HEK293 (cell line): ENCODE data around the gene RPL31.

ENCODE experiments used
- CTCF ChIA-PET: fragments of 350-600 bp; formaldehyde crosslinking; extraction: SDS; loops from one replicate; lab custom pipeline; 2021; ENCODE audit warnings: antibody characterized with exemption; lab: Yijun Ruan, JAX
- POLR2A ChIA-PET: fragments of 300-600 bp; formaldehyde crosslinking; extraction: SDS; loops from one replicate; lab custom pipeline; 2020; ENCODE audit warnings: antibody characterized with exemption, inconsistent platforms; lab: Yijun Ruan, JAX
- H3K27ac ChIP-seq: fragments of 200-500 bp; sonication (Bioruptor generic); 2 replicates; pipeline ENCODE4 v1.5.1; 2014; ENCODE audit warnings: low read depth, low read length, control low read depth, inconsistent platforms; ENCODE audit errors: extremely low read depth
- H3K36me3 ChIP-seq, 2 experiments: fragments of 200-500 bp in 1 of 2; sonication (Bioruptor generic) in 1 of 2; 1 replicate in 1 of 2; 2 replicates in 1 of 2; pipeline ENCODE4 v1.5.1; 2014 to 2017; ENCODE audit warnings: inconsistent platforms in 2 of 2, low read length in 2 of 2; ENCODE audit not compliant: control insufficient read depth in 2 of 2, insufficient read depth in 1 of 2
- H3K4me1 ChIP-seq: fragments of 200-500 bp; sonication (Bioruptor generic); 2 replicates; pipeline ENCODE4 v1.5.1; 2014; ENCODE audit warnings: mild to moderate bottlenecking, low read length, inconsistent platforms; ENCODE audit not compliant: control insufficient read depth, insufficient read depth
- H3K4me3 ChIP-seq: 2 replicates; pipeline ENCODE4 v1.5.1; 2011; ENCODE audit warnings: low read depth, mild to moderate bottlenecking, control low read depth, low read length, moderate library complexity
- H3K9me3 ChIP-seq: fragments of 200-500 bp; sonication (Bioruptor generic); 2 replicates; pipeline ENCODE4 v1.5.1; 2014; ENCODE audit warnings: low read depth, low read length, inconsistent platforms; ENCODE audit not compliant: control insufficient read depth, insufficient read depth
- GLIS1 ChIP-seq: fragments of 450-650 bp; formaldehyde crosslinking; IDR thresholded peaks from 2 replicates; pipeline ENCODE4 v1.5.1; 2016; ENCODE audit warnings: missing biosample characterization, missing genetic modification characterization
- PRDM2 ChIP-seq: fragments of 450-650 bp; formaldehyde crosslinking; IDR thresholded peaks from 2 replicates; pipeline ENCODE4 v1.5.1; 2016; ENCODE audit warnings: missing biosample characterization, missing genetic modification characterization, borderline replicate concordance
- SCRT2 ChIP-seq: fragments of 450-650 bp; formaldehyde crosslinking; IDR thresholded peaks from 2 replicates; pipeline ENCODE4 v1.5.1; 2016; ENCODE audit warnings: missing biosample characterization, missing genetic modification characterization
- SETDB1 ChIP-seq: IDR thresholded peaks from one replicate; pipeline ENCODE4 v1.6.1; 2017; ENCODE audit warnings: mild to moderate bottlenecking, low read length, moderate library complexity, mixed read lengths; ENCODE audit not compliant: insufficient read length
- ZIC2 ChIP-seq: fragments of 450-650 bp; formaldehyde crosslinking; IDR thresholded peaks from 2 replicates; pipeline ENCODE4 v1.5.1; 2016; ENCODE audit warnings: missing biosample characterization, missing genetic modification characterization
- ZNF133 ChIP-seq: fragments of 450-650 bp; formaldehyde crosslinking; IDR thresholded peaks from 2 replicates; pipeline ENCODE4 v1.5.1; 2016; ENCODE audit warnings: missing biosample characterization, missing genetic modification characterization
- ZNF16 ChIP-seq: fragments of 450-650 bp; formaldehyde crosslinking; IDR thresholded peaks from 2 replicates; pipeline ENCODE4 v1.5.1; 2016; ENCODE audit warnings: low read depth, missing biosample characterization, missing genetic modification characterization
- ZNF311 ChIP-seq: fragments of 450-650 bp; formaldehyde crosslinking; IDR thresholded peaks from 2 replicates; pipeline ENCODE4 v1.5.1; 2017; ENCODE audit warnings: missing biosample characterization, missing genetic modification characterization, borderline replicate concordance
- ZNF398 ChIP-seq: fragments of 450-650 bp; formaldehyde crosslinking; IDR thresholded peaks from 2 replicates; pipeline ENCODE4 v1.5.1; 2017; ENCODE audit warnings: missing biosample characterization, missing genetic modification characterization
- ZNF426 ChIP-seq: fragments of 450-650 bp; formaldehyde crosslinking; IDR thresholded peaks from 2 replicates; pipeline ENCODE4 v1.5.1; 2017; ENCODE audit warnings: missing biosample characterization, missing genetic modification characterization, mild to moderate bottlenecking, inconsistent platforms, moderate library complexity
- ZNF473 ChIP-seq: fragments of 450-650 bp; formaldehyde crosslinking; IDR thresholded peaks from 2 replicates; pipeline ENCODE4 v1.5.1; 2017; ENCODE audit warnings: missing biosample characterization, missing genetic modification characterization
- ZNF513 ChIP-seq: fragments of 450-650 bp; IDR thresholded peaks from 2 replicates; pipeline ENCODE4 v1.5.1; 2018; ENCODE audit warnings: missing biosample characterization, missing genetic modification characterization
- ZNF521 ChIP-seq: fragments of 450-650 bp; formaldehyde crosslinking; IDR thresholded peaks from 2 replicates; pipeline ENCODE4 v1.5.1; 2017; ENCODE audit warnings: missing biosample characterization, mild to moderate bottlenecking, missing genetic modification characterization
- ZNF530 ChIP-seq: fragments of 450-650 bp; formaldehyde crosslinking; IDR thresholded peaks from 2 replicates; pipeline ENCODE4 v1.5.1; 2016; ENCODE audit warnings: low read depth, missing biosample characterization, missing genetic modification characterization
- ZNF600 ChIP-seq: fragments of 450-650 bp; formaldehyde crosslinking; IDR thresholded peaks from 2 replicates; pipeline ENCODE4 v1.5.1; 2016; ENCODE audit warnings: missing biosample characterization, missing genetic modification characterization
- ZNF768 ChIP-seq: fragments of 450-650 bp; formaldehyde crosslinking; IDR thresholded peaks from 2 replicates; pipeline ENCODE4 v1.5.1; 2018; ENCODE audit warnings: missing biosample characterization, mild to moderate bottlenecking, missing genetic modification characterization
- TF ChIP-seq, protein P1 (sequence below): fragments of 450-650 bp; formaldehyde crosslinking; conservative IDR thresholded peaks from 2 replicates; pipeline ENCODE4 v1.5.1; 2016; ENCODE audit warnings: low read depth, missing biosample characterization, missing genetic modification characterization
- TF ChIP-seq, protein P2 (sequence below): fragments of 450-650 bp; formaldehyde crosslinking; IDR thresholded peaks from 2 replicates; pipeline ENCODE4 v1.5.1; 2017; ENCODE audit warnings: missing biosample characterization, missing genetic modification characterization
- TF ChIP-seq, protein P3 (sequence below): fragments of 450-650 bp; formaldehyde crosslinking; IDR thresholded peaks from 2 replicates; pipeline ENCODE4 v1.5.1; 2016; ENCODE audit warnings: missing biosample characterization, missing genetic modification characterization

The RPL31 gene

GRCh38 chr2:101001691-101002561 lies at the start of gene RPL31 (continued):
- TF ChIP-seq, protein P1, sequence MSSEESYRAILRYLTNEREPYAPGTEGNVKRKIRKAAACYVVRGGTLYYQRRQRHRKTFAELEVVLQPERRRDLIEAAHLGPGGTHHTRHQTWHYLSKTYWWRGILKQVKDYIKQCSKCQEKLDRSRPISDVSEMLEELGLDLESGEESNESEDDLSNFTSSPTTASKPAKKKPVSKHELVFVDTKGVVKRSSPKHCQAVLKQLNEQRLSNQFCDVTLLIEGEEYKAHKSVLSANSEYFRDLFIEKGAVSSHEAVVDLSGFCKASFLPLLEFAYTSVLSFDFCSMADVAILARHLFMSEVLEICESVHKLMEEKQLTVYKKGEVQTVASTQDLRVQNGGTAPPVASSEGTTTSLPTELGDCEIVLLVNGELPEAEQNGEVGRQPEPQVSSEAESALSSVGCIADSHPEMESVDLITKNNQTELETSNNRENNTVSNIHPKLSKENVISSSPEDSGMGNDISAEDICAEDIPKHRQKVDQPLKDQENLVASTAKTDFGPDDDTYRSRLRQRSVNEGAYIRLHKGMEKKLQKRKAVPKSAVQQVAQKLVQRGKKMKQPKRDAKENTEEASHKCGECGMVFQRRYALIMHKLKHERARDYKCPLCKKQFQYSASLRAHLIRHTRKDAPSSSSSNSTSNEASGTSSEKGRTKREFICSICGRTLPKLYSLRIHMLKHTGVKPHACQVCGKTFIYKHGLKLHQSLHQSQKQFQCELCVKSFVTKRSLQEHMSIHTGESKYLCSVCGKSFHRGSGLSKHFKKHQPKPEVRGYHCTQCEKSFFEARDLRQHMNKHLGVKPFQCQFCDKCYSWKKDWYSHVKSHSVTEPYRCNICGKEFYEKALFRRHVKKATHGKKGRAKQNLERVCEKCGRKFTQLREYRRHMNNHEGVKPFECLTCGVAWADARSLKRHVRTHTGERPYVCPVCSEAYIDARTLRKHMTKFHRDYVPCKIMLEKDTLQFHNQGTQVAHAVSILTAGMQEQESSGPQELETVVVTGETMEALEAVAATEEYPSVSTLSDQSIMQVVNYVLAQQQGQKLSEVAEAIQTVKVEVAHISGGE, result peak; percentile 94
- TF ChIP-seq GLIS1, result no peak
- TF ChIP-seq ZNF16 (tag by site-specific recombination), result no peak
- no peak for TF ChIP-seq SCRT2 (tag by site-specific recombination)
- no peak for TF ChIP-seq ZNF311 (tag by site-specific recombination)
- no peak for TF ChIP-seq ZNF521 (tag by site-specific recombination)

GRCh38 chr2:100952512-100952911 lies 49.6 kb upstream of the RPL31 start:
- H3K4me3 ChIP-seq, result no peak overlapping the region
- ChIA-PET CTCF (no interaction called here), POLR2A (no interaction called here)
- no peaks in the 10 kb centered on the region for H3K9me3 ChIP-seq
- H3K4me1 ChIP-seq, result no peaks in the 10 kb centered on the region
- H3K36me3 ChIP-seq, result no peaks in the 10 kb centered on the region; a peak in 1 of 3 replicates
- no peak overlapping the region for H3K27ac ChIP-seq
- TF ChIP-seq ZNF513 (tag by site-specific recombination) (no peak), SETDB1 (no peak), ZNF530 (tag by site-specific recombination) (no peak), PRDM2 (no peak), ZNF426 (tag by site-specific recombination) (no peak), ZIC2 (tag by site-specific recombination) (no peak), ZNF768 (tag by site-specific recombination) (no peak), ZNF398 (no peak), ZNF600 (tag by site-specific recombination) (no peak), ZNF133 (tag by site-specific recombination) (no peak), ZNF473 (tag by site-specific recombination) (no peak)
- TF ChIP-seq, protein P2, sequence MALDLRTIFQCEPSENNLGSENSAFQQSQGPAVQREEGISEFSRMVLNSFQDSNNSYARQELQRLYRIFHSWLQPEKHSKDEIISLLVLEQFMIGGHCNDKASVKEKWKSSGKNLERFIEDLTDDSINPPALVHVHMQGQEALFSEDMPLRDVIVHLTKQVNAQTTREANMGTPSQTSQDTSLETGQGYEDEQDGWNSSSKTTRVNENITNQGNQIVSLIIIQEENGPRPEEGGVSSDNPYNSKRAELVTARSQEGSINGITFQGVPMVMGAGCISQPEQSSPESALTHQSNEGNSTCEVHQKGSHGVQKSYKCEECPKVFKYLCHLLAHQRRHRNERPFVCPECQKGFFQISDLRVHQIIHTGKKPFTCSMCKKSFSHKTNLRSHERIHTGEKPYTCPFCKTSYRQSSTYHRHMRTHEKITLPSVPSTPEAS, result no peak
- TF ChIP-seq, protein P3, sequence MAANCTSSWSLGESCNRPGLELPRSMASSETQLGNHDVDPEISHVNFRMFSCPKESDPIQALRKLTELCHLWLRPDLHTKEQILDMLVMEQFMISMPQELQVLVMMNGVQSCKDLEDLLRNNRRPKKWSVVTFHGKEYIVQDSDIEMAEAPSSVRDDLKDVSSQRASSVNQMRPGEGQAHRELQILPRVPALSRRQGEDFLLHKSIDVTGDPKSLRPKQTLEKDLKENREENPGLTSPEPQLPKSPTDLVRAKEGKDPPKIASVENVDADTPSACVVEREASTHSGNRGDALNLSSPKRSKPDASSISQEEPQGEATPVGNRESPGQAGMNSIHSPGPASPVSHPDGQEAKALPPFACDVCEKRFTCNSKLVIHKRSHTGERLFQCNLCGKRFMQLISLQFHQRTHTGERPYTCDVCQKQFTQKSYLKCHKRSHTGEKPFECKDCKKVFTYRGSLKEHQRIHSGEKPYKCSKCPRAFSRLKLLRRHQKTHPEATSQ (tag by site-specific recombination), result no peak
